Type B pancreatic cell (in vitro differentiated cells): ENCODE measurements around the gene COL1A1. TPM values are rescaled to one million over a fixed set of nuclear protein-coding genes. Genes with fewer than 3 reads are reported as not detected.

ENCODE experiments used
- DNase-seq: peaks from one replicate; pipeline ENCODE4 v3.0.0; 2021; ENCODE audit warnings: mixed read lengths; ENCODE audit not compliant: unreplicated experiment; ENCODE audit errors: extremely low spot score
- H3K27ac Mint-ChIP-seq: 2 replicates; pipeline ENCODE4 v1.8.0; 2021; ENCODE audit warnings: mild to moderate bottlenecking, mixed read lengths
- H3K27me3 Mint-ChIP-seq: 2 replicates; pipeline ENCODE4 v1.8.0; 2021; ENCODE audit warnings: mixed read lengths
- H3K36me3 Mint-ChIP-seq: 2 replicates; pipeline ENCODE4 v1.8.0; 2021; ENCODE audit warnings: mixed read lengths
- H3K4me1 Mint-ChIP-seq: one replicate; pipeline ENCODE4 v1.8.0; 2021; ENCODE audit warnings: mixed read lengths; ENCODE audit not compliant: unreplicated experiment
- H3K4me3 Mint-ChIP-seq: 2 replicates; pipeline ENCODE4 v1.8.0; 2021; ENCODE audit warnings: mild to moderate bottlenecking, mixed read lengths
- H3K9me3 Mint-ChIP-seq: 2 replicates; pipeline ENCODE4 v1.8.0; 2021; ENCODE audit warnings: mixed read lengths
- total RNA-seq: library from RNA; stranded (reverse); gene quantifications from 2 replicates; pipeline ENCODE4 v1.2.1, GENCODE V29; 2021; ENCODE audit warnings: low replicate concordance
- TF ChIP-seq, protein P1 (sequence below): fragments of 200-600 bp; sonication (generic); conservative IDR thresholded peaks from 2 replicates; pipeline ENCODE4 v1.5.0; 2021; ENCODE audit warnings: antibody characterized with exemption, mild to moderate bottlenecking

Gene COL1A1
- total RNA-seq, 1 donor from 2014 or later, result 201 TPM

DNA sequence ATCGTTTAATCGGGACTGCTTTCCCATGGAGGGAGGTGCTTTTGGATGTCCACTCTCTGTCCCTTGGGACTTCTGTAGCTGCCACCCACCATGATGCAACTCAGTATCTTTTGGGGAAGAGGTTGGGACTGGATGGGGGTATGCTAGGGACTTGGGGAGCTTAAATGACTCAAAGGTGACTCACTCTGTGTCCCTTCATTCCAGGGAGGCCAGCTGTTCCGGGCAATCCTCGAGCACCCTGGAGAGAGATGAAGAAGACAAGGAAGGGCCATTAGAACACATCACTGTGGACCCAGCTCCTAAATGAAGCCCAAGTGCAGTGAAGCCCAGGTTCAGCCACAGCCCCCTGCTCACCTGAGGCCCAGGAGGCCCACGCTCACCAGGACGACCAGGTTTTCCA is 4.6 kb downstream of the COL1A1 start:
- Mint-ChIP-seq H3K36me3 (no peaks in the 10 kb centered on the region), H3K4me1 (peaks cover 16% of the 10 kb centered on the region), H3K27me3 (peaks cover 25% of the 10 kb centered on the region), H3K27ac (no peak overlapping the region), H3K4me3 (no peak overlapping the region), H3K9me3 (no peaks in the 10 kb centered on the region)
- TF ChIP-seq, protein P1, sequence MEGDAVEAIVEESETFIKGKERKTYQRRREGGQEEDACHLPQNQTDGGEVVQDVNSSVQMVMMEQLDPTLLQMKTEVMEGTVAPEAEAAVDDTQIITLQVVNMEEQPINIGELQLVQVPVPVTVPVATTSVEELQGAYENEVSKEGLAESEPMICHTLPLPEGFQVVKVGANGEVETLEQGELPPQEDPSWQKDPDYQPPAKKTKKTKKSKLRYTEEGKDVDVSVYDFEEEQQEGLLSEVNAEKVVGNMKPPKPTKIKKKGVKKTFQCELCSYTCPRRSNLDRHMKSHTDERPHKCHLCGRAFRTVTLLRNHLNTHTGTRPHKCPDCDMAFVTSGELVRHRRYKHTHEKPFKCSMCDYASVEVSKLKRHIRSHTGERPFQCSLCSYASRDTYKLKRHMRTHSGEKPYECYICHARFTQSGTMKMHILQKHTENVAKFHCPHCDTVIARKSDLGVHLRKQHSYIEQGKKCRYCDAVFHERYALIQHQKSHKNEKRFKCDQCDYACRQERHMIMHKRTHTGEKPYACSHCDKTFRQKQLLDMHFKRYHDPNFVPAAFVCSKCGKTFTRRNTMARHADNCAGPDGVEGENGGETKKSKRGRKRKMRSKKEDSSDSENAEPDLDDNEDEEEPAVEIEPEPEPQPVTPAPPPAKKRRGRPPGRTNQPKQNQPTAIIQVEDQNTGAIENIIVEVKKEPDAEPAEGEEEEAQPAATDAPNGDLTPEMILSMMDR, result no peak
- DNase-seq, result no peak

- DNase-seq, result no peak
- no peaks in the 10 kb centered on the region for H3K9me3 Mint-ChIP-seq
- peaks cover 12% of the 10 kb centered on the region for H3K4me1 Mint-ChIP-seq
- no peak overlapping the region for H3K27ac Mint-ChIP-seq
- H3K4me3 Mint-ChIP-seq, result no peak overlapping the region
- no peaks in the 10 kb centered on the region for H3K36me3 Mint-ChIP-seq
- H3K27me3 Mint-ChIP-seq, result peaks cover 20% of the 10 kb centered on the region
- TF ChIP-seq, protein P1, result no peak
These were observed 5.4 kb downstream of the COL1A1 start for GRCh38 chr17:50196036-50196435.

DNA sequence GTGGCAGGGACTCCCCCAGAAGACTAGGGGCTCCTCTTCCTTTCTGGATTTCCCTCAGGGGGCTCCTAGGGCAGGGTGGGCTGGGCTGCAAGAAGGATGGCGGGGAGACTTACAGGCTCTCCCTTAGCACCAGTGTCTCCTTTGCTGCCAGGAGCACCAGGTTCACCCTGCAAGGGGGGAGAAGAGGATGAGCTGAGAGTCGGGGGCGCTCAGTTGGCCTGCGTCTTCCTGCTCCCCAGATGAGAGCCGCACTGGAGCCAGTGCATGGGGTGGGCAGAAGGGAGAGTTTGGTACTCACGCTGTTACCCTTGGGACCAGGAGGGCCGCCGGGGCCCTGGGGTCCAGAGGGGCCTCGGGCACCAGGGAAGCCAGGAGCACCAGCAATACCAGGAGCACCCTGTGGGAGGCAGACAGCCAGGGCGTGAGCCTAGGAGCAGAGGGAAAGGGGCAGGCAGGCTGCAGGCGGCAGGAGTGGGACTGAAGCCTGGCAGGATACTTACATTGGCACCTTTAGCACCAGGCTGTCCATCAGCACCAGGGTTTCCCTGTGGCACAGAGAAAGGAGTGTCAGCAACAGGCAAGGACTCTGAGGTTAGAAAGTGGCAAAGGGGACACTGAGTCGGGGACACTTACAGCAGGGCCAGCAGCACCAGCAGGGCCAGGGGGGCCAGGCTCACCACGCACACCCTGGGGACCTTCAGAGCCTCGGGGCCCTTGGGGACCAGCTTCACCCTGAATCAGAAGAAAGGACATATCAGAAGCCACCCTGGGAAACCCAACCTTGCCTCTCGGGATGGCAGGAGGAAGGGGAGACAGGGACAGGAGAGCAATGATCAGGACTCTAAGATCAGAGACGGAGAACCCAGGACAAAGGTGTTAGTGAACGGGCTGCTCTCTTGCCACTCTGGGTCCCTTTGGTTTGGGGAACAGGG is 6.2 kb downstream of the COL1A1 start:
- H3K27me3 Mint-ChIP-seq, result peaks cover 13% of the 10 kb centered on the region
- DNase-seq, result no peak
- H3K4me3 Mint-ChIP-seq, result no peak overlapping the region

GRCh38 chr17:50194140-50194933 is 7.1 kb downstream of the COL1A1 start:
- H3K27me3 Mint-ChIP-seq, result peaks cover 13% of the 10 kb centered on the region
- no peak for DNase-seq
- no peaks in the 10 kb centered on the region for H3K36me3 Mint-ChIP-seq
- H3K9me3 Mint-ChIP-seq, result no peaks in the 10 kb centered on the region
- no peak overlapping the region for H3K27ac Mint-ChIP-seq
- no peak overlapping the region for H3K4me3 Mint-ChIP-seq
- TF ChIP-seq, protein P1, result no peak
- peaks cover 7% of the 10 kb centered on the region for H3K4me1 Mint-ChIP-seq

More for the DNA sequence above, 6.2 kb downstream of the COL1A1 start:
- Mint-ChIP-seq H3K27ac (no peak overlapping the region), H3K36me3 (no peaks in the 10 kb centered on the region), H3K9me3 (no peaks in the 10 kb centered on the region), H3K4me1 (peaks cover 7% of the 10 kb centered on the region)
- TF ChIP-seq, protein P1, result no peak

DNA sequence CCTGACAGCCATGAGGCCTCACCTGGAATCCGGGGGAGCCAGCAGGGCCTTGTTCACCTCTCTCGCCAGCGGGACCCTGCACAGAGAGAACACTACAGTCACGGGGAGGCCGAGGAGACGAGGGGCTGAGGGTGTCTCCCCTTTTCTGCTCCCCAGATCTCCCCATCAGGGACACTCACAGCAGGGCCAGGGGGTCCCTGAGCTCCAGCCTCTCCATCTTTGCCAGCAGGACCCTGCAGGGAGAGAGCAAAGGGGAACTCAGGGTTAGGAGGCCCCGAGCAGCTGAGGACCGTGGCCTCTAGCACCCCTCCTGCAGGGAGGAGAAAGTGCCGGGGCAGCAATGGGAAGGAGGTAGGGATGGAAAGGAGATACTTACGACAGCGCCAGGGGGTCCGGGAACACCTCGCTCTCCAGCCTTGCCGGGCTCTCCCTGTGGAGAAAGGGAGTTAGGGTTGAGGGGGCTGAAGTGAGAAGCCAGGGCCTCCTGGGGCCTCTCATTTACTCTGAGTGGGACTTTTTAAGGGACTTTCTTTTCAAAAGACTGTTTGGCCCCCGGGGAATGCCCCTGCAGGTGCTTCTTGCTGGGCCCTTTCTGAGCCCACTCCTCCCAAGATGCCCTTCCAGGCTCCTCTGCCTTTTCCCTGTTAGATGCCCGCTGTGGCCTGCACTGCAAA is 8.7 kb downstream of the COL1A1 start:
- TF ChIP-seq, protein P1, result no peak
- H3K27me3 Mint-ChIP-seq, result peaks cover 3% of the 10 kb centered on the region
- no peak for DNase-seq
- no peaks in the 10 kb centered on the region for H3K4me1 Mint-ChIP-seq
- no peak overlapping the region for H3K4me3 Mint-ChIP-seq
- no peak overlapping the region for H3K27ac Mint-ChIP-seq
- H3K36me3 Mint-ChIP-seq, result no peaks in the 10 kb centered on the region
- H3K9me3 Mint-ChIP-seq, result no peaks in the 10 kb centered on the region
